Thoracic aorta (tissue), 2 donors: ENCODE measurements around the gene GPR17. TPM values are rescaled to one million over a fixed set of nuclear protein-coding genes. Genes with fewer than 3 reads are reported as not detected.
A peak's percentile ranks its signal among the peaks of the same experiment; 100 is the strongest.

Source experiments
- ATAC-seq: fragments of 150-250 bp; one replicate; pipeline ENCODE4 v1.8.0; 2017; ENCODE audit warnings: low read depth; ENCODE audit not compliant: insufficient number of reproducible peaks, low FRiP score
- DNase-seq: peaks from one replicate; pipeline ENCODE4 v3.0.0-alpha.2; 2020; ENCODE audit warnings: low spot score
- H3K27ac ChIP-seq, 2 donors: fragments of 200-600 bp; sonication (generic); 1 replicate in 1 of 2; 2 replicates in 1 of 2; pipeline ENCODE4 v1.5.1; 2016; ENCODE audit warnings: mild to moderate bottlenecking in 2 of 2, moderate library complexity in 2 of 2
- H3K27me3 ChIP-seq: fragments of 200-600 bp; sonication (generic); replicated peaks from 2 replicates; pipeline ENCODE4 v1.6.0; 2016; ENCODE audit warnings: mild to moderate bottlenecking; ENCODE audit not compliant: insufficient read depth
- H3K36me3 ChIP-seq: fragments of 200-600 bp; sonication (generic); one replicate; pipeline ENCODE4 v1.5.1; 2016
- H3K4me1 ChIP-seq, 2 donors: fragments of 200-600 bp; sonication (generic); 1 replicate in 1 of 2; 2 replicates in 1 of 2; pipeline versions ENCODE4 v1.5.1 to v1.6.0; 2016; ENCODE audit warnings: low read depth in 2 of 2, mild to moderate bottlenecking in 1 of 2; ENCODE audit not compliant: control insufficient read depth in 1 of 2
- H3K4me3 ChIP-seq: fragments of 200-600 bp; sonication (generic); 2 replicates; pipeline ENCODE4 v1.5.1; 2016; ENCODE audit warnings: mild to moderate bottlenecking
- H3K9me3 ChIP-seq: fragments of 200-600 bp; sonication (generic); 2 replicates; pipeline ENCODE4 v1.5.1; 2016
- total RNA-seq, 2 donors: library from RNA; depleted of rRNA; stranded (reverse); fragments of >200 nt; gene quantifications; one replicate each; pipeline versions ENCODE4 v1.1.0 to v1.2.3, GENCODE V29; 2016
- TF ChIP-seq, protein P1 (sequence below): fragments of 200-600 bp; sonication (generic); IDR thresholded peaks from one replicate; pipeline ENCODE4 v1.5.1; 2019; ENCODE audit warnings: antibody characterized with exemption

GPR17 gene
- total RNA-seq, 2 donors from 2014 or later: not detected

DNA sequence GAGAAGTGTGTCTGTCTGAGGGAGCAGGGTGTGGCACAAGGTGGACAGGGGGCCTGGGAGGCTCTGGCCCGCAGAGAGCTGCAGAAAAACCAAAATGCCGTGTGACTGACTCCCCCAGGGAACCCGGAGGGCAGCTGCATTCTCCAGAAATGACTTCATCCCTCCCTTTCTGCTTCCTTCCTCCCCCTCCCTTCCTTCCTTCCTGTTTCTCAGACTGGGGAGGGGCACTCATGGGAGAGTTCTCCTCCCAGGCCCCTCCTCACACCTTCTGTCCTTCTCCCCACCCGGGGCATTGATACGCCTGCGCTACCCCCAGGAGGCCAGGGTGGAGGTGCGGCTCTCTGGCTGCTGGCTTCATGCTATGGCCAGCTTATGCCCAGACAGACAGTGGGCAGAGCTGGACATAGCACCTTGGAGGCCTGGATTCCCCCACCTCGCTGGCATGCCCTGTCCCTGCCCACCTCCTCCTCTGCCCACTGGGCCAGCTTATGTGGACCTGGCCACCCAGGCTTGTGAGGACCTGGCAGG is 8.2 kb upstream of the GPR17 start:
- H3K36me3 ChIP-seq: peaks cover 30% of the 10 kb centered on the region
- peak overlapping the region; percentile 86 for H3K27ac ChIP-seq
- H3K4me3 ChIP-seq: no peak overlapping the region
- no peaks in the 10 kb centered on the region for H3K27me3 ChIP-seq
- DNase-seq (no peak), ATAC-seq (peak; percentile 9)
- TF ChIP-seq, protein P1, sequence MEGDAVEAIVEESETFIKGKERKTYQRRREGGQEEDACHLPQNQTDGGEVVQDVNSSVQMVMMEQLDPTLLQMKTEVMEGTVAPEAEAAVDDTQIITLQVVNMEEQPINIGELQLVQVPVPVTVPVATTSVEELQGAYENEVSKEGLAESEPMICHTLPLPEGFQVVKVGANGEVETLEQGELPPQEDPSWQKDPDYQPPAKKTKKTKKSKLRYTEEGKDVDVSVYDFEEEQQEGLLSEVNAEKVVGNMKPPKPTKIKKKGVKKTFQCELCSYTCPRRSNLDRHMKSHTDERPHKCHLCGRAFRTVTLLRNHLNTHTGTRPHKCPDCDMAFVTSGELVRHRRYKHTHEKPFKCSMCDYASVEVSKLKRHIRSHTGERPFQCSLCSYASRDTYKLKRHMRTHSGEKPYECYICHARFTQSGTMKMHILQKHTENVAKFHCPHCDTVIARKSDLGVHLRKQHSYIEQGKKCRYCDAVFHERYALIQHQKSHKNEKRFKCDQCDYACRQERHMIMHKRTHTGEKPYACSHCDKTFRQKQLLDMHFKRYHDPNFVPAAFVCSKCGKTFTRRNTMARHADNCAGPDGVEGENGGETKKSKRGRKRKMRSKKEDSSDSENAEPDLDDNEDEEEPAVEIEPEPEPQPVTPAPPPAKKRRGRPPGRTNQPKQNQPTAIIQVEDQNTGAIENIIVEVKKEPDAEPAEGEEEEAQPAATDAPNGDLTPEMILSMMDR: no peak
- H3K9me3 ChIP-seq: no peaks in the 10 kb centered on the region
- peaks cover 24 to 46% of the 10 kb centered on the region in 2 donors for H3K4me1 ChIP-seq

- H3K27ac ChIP-seq: peak overlapping the region; percentile 86
- no peaks in the 10 kb centered on the region for H3K27me3 ChIP-seq
- DNase-seq: no peak
- ATAC-seq: no peak
- no peaks in the 10 kb centered on the region for H3K9me3 ChIP-seq
- no peak overlapping the region for H3K4me3 ChIP-seq
- peaks cover 17 to 44% of the 10 kb centered on the region in 2 donors for H3K4me1 ChIP-seq
- peaks cover 31% of the 10 kb centered on the region for H3K36me3 ChIP-seq
- TF ChIP-seq, protein P1: no peak
These were observed 7.4 kb upstream of the GPR17 start for GRCh38 chr2:127638361-127639110.

DNA sequence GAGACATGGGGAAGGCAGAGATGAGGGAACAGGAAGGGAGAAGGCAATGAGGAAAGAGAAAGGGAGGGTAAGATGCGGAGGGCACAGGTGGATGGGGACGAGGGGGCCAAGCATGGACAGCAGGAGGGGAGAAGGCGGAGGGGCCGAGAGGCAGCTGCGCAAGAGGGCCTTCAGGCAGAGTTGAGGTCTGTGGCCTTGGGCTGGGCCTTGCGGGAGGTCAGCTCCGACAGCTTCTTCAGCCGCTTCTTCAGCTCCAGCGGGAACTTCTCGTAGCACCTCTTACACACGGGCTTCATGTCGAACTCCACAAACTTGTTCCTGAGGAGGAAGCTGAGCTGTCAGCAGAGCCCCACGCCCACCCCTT is 6.9 kb upstream of the GPR17 start:
- Histone ChIP-seq H3K9me3 (no peaks in the 10 kb centered on the region), H3K27me3 (no peaks in the 10 kb centered on the region), H3K4me3 (no peak overlapping the region), H3K4me1 (peaks cover 12 to 44% of the 10 kb centered on the region in 2 donors), H3K36me3 (peaks cover 31% of the 10 kb centered on the region), H3K27ac (peak overlapping the region; percentile 86)
- TF ChIP-seq, protein P1: no peak
- DNase-seq (no peak), ATAC-seq (no peak)

GRCh38 chr2:127640082-127641072 is 5.6 kb upstream of the GPR17 start:
- Histone ChIP-seq H3K27me3 (no peaks in the 10 kb centered on the region), H3K36me3 (peaks cover 31% of the 10 kb centered on the region), H3K9me3 (no peaks in the 10 kb centered on the region), H3K4me3 (no peak overlapping the region), H3K27ac (no peak overlapping the region), H3K4me1 (peaks cover 9 to 40% of the 10 kb centered on the region in 2 donors)
- ATAC-seq (no peak), DNase-seq (no peak)
- TF ChIP-seq, protein P1: no peak

GRCh38 chr2:127641133-127641532 is 4.8 kb upstream of the GPR17 start:
- no peak for ATAC-seq
- Histone ChIP-seq H3K9me3 (no peaks in the 10 kb centered on the region), H3K36me3 (peaks cover 31% of the 10 kb centered on the region), H3K27me3 (no peaks in the 10 kb centered on the region), H3K4me1 (peaks cover 9 to 40% of the 10 kb centered on the region in 2 donors), H3K27ac (no peak overlapping the region), H3K4me3 (no peak overlapping the region)
- DNase-seq: no peak
- TF ChIP-seq, protein P1: no peak
